Calu3 (cell line): ENCODE measurements around the gene RNFT2. TPM values are rescaled to one million over a fixed set of nuclear protein-coding genes. Genes with fewer than 3 reads are reported as not detected.

Experiments
- BruUV-seq: library from RNA; stranded (reverse); fragments of 400-500 nt; replicated peaks from 2 replicates; lab custom pipeline; 2021; lab: Mats Ljungman, UMichigan
- CTCF ChIA-PET: fragments of 300-600 bp; sonication (Branson Sonifier 250); formaldehyde crosslinking; loops from one replicate; lab custom pipeline; 2022; ENCODE audit warnings: antibody characterized with exemption; lab: Charles Lee
- DNase-seq: peaks from one replicate; pipeline ENCODE4 v3.0.0; 2022
- H3K27ac Mint-ChIP-seq: one replicate; pipeline ENCODE4 v1.8.0; 2022; ENCODE audit warnings: mixed read lengths; ENCODE audit not compliant: unreplicated experiment
- H3K27me3 Mint-ChIP-seq: one replicate; pipeline ENCODE4 v1.8.0; 2022; ENCODE audit warnings: mixed read lengths; ENCODE audit not compliant: unreplicated experiment
- H3K36me3 Mint-ChIP-seq: one replicate; pipeline ENCODE4 v1.8.0; 2022; ENCODE audit warnings: mild to moderate bottlenecking, moderate library complexity, mixed read lengths; ENCODE audit not compliant: insufficient read depth, unreplicated experiment
- H3K4me1 Mint-ChIP-seq: one replicate; pipeline ENCODE4 v1.8.0; 2022; ENCODE audit warnings: mild to moderate bottlenecking, low read depth, mixed read lengths; ENCODE audit not compliant: unreplicated experiment
- H3K4me3 Mint-ChIP-seq: one replicate; pipeline ENCODE4 v1.8.0; 2022; ENCODE audit warnings: mild to moderate bottlenecking, low read depth, moderate library complexity, mixed read lengths; ENCODE audit not compliant: unreplicated experiment
- H3K9me3 Mint-ChIP-seq: one replicate; pipeline ENCODE4 v1.8.0; 2022; ENCODE audit warnings: low read depth, mixed read lengths; ENCODE audit not compliant: unreplicated experiment
- intact Hi-C: fragments of 100-400 bp; cut with micrococcal nuclease; formaldehyde crosslinking; loops from one replicate; pipeline ENCODE4 v1.10.0; 2022; ENCODE audit not compliant: unreplicated experiment
- total RNA-seq: library from RNA; stranded (reverse); gene quantifications from 2 replicates; pipeline ENCODE4 v1.2.3, GENCODE V29; 2022
- TF ChIP-seq, protein P1 (sequence below): fragments of 200-600 bp; IDR thresholded peaks from one replicate; pipeline ENCODE4 v1.8.0; 2022; ENCODE audit warnings: antibody characterized with exemption; ENCODE audit not compliant: unreplicated experiment

The RNFT2 gene
- total RNA-seq, 1 experiment from 2014 or later = 32.0 TPM

- intact Hi-C loops = no loop called here
- peaks cover 51% of the 10 kb centered on the region for H3K36me3 Mint-ChIP-seq
- CTCF ChIA-PET = no interaction called here
These were observed 25.4 kb upstream of the RNFT2 start for GRCh38 chr12:116712458-116713303.

DNA sequence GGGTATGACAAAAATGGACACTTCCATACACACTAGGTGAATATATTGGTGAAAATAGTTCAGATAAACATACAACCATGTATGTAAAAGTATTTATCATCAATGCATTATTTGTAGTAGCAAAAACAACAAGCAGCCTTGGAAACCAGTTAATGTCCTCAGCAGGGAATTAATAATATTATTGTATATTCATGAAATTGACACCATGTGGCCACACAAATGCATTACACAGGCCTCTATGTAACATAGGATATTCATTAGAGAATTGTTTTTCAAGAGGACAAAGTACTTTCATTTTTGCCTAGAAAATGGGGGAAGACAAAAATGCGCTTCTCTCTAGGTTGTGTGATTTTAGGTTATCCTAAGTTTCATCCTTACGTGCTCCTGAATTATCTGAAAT lies 24.6 kb upstream of the RNFT2 start:
- Mint-ChIP-seq H3K27me3 (no peaks in the 10 kb centered on the region), H3K27ac (no peak overlapping the region), H3K36me3 (peaks cover 53% of the 10 kb centered on the region), H3K4me3 (no peak overlapping the region), H3K9me3 (no peaks in the 10 kb centered on the region), H3K4me1 (peaks cover 9% of the 10 kb centered on the region)
- CTCF ChIA-PET = no interaction called here
- intact Hi-C loops = no loop called here
- BruUV-seq = no TSS peak
- TF ChIP-seq, protein P1, sequence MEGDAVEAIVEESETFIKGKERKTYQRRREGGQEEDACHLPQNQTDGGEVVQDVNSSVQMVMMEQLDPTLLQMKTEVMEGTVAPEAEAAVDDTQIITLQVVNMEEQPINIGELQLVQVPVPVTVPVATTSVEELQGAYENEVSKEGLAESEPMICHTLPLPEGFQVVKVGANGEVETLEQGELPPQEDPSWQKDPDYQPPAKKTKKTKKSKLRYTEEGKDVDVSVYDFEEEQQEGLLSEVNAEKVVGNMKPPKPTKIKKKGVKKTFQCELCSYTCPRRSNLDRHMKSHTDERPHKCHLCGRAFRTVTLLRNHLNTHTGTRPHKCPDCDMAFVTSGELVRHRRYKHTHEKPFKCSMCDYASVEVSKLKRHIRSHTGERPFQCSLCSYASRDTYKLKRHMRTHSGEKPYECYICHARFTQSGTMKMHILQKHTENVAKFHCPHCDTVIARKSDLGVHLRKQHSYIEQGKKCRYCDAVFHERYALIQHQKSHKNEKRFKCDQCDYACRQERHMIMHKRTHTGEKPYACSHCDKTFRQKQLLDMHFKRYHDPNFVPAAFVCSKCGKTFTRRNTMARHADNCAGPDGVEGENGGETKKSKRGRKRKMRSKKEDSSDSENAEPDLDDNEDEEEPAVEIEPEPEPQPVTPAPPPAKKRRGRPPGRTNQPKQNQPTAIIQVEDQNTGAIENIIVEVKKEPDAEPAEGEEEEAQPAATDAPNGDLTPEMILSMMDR = no peak
- DNase-seq = no peak

More at GRCh38 chr12:116712458-116713303, 25.4 kb upstream of the RNFT2 start:
- DNase-seq = no peak
- TF ChIP-seq, protein P1 = no peak
- Mint-ChIP-seq H3K27me3 (no peaks in the 10 kb centered on the region), H3K27ac (no peak overlapping the region), H3K9me3 (no peaks in the 10 kb centered on the region), H3K4me3 (no peak overlapping the region), H3K4me1 (peaks cover 11% of the 10 kb centered on the region)
- no TSS peak for BruUV-seq

DNA sequence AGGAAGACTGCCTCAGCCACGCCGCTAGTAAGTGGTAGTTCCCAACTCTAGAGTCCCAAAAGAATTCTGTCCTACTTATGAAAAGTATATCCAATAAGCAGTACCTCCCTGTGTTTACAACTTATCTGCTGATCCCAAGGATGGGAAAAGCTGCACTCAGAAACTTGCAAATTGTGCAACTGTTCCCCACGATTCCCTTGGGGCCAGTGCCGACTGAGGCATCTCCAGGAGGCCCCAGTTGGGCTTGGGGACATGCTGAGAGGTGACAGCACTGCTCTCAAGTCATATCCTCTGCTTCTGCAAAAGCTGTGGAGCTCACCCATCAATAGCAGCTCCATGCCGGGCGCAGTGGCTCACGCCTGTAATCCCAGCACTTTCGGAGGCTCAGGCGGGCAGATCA lies 23.9 kb upstream of the RNFT2 start:
- intact Hi-C loops = no loop called here
- peaks cover 53% of the 10 kb centered on the region for H3K36me3 Mint-ChIP-seq
- peaks cover 3% of the 10 kb centered on the region for H3K4me1 Mint-ChIP-seq
- no peak overlapping the region for H3K27ac Mint-ChIP-seq
- H3K9me3 Mint-ChIP-seq = no peaks in the 10 kb centered on the region
- no peak overlapping the region for H3K4me3 Mint-ChIP-seq
- BruUV-seq = no TSS peak
- TF ChIP-seq, protein P1 = no peak
- no peak for DNase-seq
- no peaks in the 10 kb centered on the region for H3K27me3 Mint-ChIP-seq
- CTCF ChIA-PET = interaction anchor here (0.6 kb wide), 3 partner anchors 70 to 436 kb away, joined by 3 to 4 read pairs (median 4); no protein-coding TSS in a partner anchor

- H3K27ac Mint-ChIP-seq = no peak overlapping the region
- intact Hi-C loops = no loop called here
- no peak overlapping the region for H3K4me3 Mint-ChIP-seq
- TF ChIP-seq, protein P1 = no peak
- no TSS peak for BruUV-seq
- DNase-seq = no peak
- CTCF ChIA-PET = interaction anchor here (0.6 kb wide), 1 partner anchor 358 kb away, joined by 3 read pairs; no protein-coding TSS in a partner anchor
- no peaks in the 10 kb centered on the region for H3K9me3 Mint-ChIP-seq
- peaks cover 51% of the 10 kb centered on the region for H3K36me3 Mint-ChIP-seq
- no peaks in the 10 kb centered on the region for H3K27me3 Mint-ChIP-seq
- no peaks in the 10 kb centered on the region for H3K4me1 Mint-ChIP-seq
These were observed 20.4 kb upstream of the RNFT2 start for GRCh38 chr12:116717466-116718437.
